NCI-H2227 (cell line): ENCODE measurements around the gene PIK3C2A.
"Not testable (repeated sequence)": the region's sequence is repeated elsewhere in the genome, so short reads cannot be mapped to it uniquely, and the experiment has no call there.

Source experiments
- DNase-seq: peaks from one replicate; lab custom pipeline; 2025; ENCODE audit not compliant: unreplicated experiment; lab: John Stamatoyannopoulos, UW

The PIK3C2A gene

GRCh38 chr11:17207317-17208256 is at the start of gene PIK3C2A:
TSS of gene PIK3C2A (minus strand) at chr11:17207986. CDS start at chr11:17169741, 38,245 bp downstream.
- peak; percentile 97 for DNase-seq

DNA sequence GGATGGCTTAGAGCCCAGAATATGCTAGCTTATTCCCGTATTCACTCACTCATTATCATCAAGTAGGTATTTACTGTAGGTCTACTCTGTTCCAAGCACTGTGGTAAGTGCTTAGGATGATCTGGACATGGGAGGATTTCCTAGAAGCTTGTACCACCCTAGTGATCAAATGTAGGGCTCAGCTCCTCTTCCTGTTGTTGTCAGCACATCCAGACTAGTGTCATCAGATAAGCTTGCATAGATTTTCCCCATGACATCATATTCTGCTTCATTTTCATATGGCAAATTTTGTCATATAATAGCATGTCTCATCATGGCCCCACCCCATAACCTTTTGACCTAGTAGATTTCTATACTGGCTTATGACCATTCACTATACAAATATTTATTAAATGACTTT is 49.4 kb upstream of the PIK3C2A start:
- DNase-seq: no peak

GRCh38 chr11:17256512-17256911 is 48.7 kb upstream of the PIK3C2A start:
- no peak for DNase-seq

DNA sequence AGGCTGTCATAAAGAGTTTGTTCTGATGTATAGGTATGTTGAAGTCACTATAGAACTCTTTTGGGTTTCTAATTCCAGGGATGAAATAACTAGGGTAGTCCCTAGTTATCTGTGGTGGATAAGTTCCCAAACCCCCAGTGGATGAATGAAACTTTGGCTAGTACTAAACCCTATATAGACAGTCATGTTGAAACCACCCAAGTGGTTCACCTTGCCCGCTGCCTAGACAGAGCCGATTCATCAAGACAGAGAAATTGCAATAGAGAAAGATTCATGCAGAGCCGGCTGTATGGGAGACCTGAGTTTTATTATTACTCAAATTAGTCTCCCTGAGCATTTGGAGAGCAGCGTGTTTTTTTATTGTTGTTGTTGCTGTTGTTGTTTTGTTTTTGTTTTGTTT is 44.9 kb upstream of the PIK3C2A start:
- no peak for DNase-seq

- no peak for DNase-seq
These were observed 43.0 kb upstream of the PIK3C2A start for GRCh38 chr11:17250561-17251350.

GRCh38 chr11:17244046-17244445 is 36.3 kb upstream of the PIK3C2A start:
- DNase-seq: no peak

GRCh38 chr11:17242954-17243353 is 35.2 kb upstream of the PIK3C2A start:
- DNase-seq: not testable (repeated sequence)

- DNase-seq: no peak
These were observed 33.0 kb upstream of the PIK3C2A start for GRCh38 chr11:17240780-17241179.

DNA sequence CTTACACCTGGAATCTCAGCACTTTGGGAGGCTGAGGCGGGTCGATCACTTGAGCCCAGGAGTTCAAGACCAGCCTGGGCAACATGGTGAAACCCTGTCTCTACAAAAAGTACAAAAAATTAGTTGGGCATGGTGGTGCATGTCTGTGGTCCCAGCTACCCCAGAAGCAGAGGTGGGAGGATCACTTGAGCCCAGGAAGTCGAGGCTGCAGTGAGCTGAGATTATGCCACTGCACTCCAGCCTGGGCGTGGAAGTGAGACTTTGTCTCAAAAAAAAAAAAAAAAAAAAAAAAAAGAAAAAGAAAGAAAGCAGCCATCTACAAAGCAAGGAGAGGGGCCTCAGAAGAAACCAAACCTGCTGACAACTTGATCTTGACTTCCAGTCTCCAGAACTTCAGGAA is 32.1 kb upstream of the PIK3C2A start:
- not testable (repeated sequence) for DNase-seq

- DNase-seq: no peak
These were observed 30.6 kb upstream of the PIK3C2A start for GRCh38 chr11:17238377-17238776.

DNA sequence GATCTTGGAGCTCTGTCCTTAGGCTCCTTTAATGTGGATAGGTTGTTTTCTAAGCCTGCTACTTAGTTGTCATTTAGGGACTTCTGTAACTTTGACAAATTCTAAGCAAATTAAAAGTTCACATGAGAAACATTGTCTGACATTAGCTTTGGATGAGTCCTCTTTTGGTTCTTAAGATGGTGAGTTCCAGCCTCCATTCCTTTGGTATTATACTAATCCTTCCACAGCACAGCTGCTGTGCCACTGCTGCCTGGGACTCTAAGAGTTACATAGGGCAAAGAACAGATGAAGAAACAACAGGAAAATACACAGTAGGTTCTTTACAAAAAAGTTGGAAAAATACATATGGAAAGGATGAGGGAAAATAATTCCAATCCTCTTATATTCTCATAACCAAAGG is 25.3 kb upstream of the PIK3C2A start:
- DNase-seq: no peak

GRCh38 chr11:17230867-17231851 is 23.4 kb upstream of the PIK3C2A start:
- no peak for DNase-seq

DNA sequence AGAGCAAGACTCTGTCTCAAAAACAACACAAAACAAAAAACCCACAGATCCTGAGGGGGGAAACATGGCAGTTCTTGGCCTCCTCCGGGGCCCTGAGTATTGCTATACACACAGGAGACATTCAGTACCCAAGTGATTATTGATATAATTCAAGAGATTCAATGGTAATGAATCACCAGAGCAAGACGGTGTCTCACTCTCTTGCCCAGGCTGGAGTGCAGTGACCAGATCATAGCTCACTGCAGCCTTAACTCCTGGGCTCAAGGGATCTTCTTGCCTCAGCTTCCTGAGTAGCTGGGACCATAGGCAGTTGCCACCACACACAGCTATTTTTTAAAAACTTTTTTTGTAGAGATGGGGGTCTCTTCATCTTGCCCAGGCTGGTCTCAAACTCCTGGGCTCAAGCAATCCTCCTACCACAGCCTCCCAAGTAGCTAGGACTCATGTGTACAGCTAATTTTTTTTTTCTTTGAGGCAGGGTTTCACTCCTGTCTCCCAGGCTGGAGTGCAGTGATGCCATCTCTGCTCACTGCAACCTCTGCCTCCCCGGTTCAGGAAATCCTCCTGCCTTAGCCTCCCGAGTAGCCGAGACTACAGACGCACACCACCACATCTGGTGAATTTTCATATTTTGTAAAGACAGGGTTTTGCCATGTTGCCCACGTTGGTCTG is 21.8 kb upstream of the PIK3C2A start:
- DNase-seq: no peak

DNA sequence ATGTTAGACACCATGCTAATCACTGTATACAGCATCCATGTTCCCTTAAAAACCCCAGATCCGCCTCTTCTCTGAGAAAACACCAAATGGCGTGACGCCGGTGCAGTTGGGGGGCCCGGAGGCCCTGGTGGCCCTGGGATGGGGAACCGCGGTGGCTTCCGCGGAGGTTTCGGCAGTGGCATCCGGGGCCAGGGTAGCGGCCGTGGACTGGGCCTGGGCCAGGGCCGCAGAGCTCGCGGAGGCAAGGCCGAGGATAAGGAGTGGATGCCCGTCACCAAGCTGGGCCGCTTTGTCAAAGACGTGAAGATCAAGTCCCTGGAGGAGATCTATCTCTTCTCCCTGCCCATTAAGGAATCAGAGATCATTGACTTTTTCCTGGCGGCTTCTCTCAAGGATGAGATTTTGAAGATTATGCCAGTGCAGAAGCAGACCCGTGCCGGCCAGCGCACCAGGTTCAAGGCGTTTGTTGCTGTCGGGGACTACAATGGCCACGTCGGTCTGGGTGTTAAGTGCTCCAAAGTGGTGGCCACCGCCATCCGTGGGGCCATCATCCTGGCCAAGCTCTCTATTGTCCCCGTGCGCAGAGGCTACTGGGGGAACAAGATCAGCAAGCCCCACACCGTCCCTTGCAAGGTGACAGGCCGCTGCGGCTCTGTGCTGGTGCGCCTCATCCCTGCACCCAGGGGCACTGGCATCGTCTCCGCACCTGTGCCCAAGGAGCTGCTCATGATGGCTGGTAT is 20.6 kb upstream of the PIK3C2A start:
- not testable (repeated sequence) for DNase-seq

- no peak for DNase-seq
These were observed 16.9 kb upstream of the PIK3C2A start for GRCh38 chr11:17224727-17225126.

DNA sequence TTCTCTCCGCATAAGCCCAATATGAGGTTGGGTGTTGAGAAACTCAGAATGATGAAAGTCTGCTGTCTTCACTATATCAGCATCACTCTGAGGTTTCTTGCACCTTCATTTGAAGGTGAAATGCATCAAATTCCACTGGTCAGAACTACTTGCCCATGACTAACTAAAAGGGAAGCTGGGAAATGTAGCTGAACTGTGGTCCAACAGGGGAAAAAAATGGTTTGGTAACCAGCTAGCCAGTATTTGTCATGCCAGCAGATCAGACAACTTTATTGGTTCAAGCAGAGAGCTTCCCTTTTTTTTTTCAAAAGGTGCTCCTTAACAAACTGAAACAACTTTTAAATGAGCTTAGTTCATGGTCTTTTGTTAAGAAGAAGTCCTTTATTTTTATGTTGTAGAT is 14.2 kb upstream of the PIK3C2A start:
- DNase-seq: no peak

DNA sequence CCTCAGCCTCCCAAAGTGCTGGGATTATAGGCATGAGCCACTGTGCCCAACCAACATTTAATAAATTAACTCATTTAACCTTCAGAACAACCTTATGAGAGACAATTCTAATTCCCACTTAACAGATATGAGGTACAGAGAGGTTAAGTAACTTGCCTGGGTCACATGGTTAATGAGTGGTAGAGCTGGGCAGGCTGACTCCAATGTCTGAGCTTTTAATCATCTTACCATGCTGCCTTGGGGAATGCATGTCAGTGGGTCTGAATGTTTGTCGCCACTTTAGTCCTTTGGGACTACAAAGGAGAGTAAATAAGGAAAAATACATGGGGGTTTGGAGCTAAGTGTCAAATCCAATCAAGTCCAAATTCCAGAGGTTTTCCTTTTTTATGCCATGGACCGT is 11.2 kb upstream of the PIK3C2A start:
- no peak for DNase-seq

DNA sequence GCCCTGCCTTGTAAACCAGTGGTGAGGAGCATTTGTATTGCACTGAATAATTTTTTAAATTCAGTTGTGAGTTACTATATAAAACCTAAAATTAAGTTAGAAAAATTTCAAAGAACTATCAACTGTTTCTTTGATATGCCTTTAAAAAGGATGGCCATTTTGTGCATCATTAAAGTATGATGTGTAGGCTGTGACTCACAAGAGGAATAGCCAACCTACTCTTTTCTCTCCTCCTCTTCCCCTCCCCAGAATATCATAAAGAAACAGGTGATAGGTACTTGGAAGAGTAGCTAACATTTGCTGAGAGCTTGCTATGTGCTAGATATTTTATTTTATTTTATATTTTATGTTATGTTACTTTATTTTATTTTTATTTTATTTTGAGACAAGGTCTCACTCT is 10.6 kb upstream of the PIK3C2A start:
- no peak for DNase-seq

DNA sequence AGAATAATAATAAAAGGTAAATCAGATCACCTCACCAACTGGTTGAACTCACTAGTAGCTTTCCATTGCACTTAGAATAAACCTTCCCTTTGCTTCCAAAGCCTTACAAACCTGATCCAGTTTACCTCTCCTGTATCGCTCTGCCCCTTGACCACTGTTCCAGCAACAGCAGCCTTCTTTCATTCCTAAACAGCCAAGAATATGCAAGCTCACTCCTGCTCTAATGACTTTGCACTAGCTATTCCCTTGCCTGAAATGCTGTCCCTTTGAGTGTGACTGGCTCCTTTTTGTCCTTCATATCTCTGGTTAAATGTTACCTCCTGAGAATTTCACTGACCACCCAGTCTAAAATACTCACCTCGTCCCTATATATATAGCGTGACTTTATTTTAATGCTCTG is 9.6 kb upstream of the PIK3C2A start:
- no peak for DNase-seq

- no peak for DNase-seq
These were observed 6.6 kb upstream of the PIK3C2A start for GRCh38 chr11:17214338-17214737.
